MM.1S (cell line): ENCODE data around the gene ACTG1.

Experiments
- DNase-seq: peaks from one replicate; pipeline ENCODE4 v3.0.0-alpha.2; 2015
- H2AFZ ChIP-seq: fragments of 300-600 bp; sonication (generic); 2 replicates; pipeline ENCODE4 v1.6.0; 2016; ENCODE audit warnings: antibody characterized with exemption, low read length
- H3F3A ChIP-seq: fragments of 300-600 bp; sonication (generic); 2 replicates; pipeline ENCODE4 v1.6.1; 2016; ENCODE audit warnings: mild to moderate bottlenecking, antibody characterized with exemption, low read length, moderate library complexity, mixed read lengths; ENCODE audit not compliant: insufficient read depth
- H3K27ac ChIP-seq: fragments of 300-600 bp; sonication (generic); 2 replicates; pipeline ENCODE4 v1.5.1; 2016; ENCODE audit warnings: mild to moderate bottlenecking, low read length
- H3K27me3 ChIP-seq: fragments of 300-600 bp; sonication (generic); replicated peaks from 2 replicates; pipeline ENCODE4 v1.6.0; 2016; ENCODE audit warnings: low read length; ENCODE audit not compliant: insufficient read depth
- H3K36me3 ChIP-seq: fragments of 300-600 bp; sonication (generic); replicated peaks from 2 replicates; pipeline ENCODE4 v1.6.1; 2016; ENCODE audit warnings: mild to moderate bottlenecking, low read length, mixed read lengths; ENCODE audit not compliant: insufficient read depth
- H3K4me1 ChIP-seq: fragments of 300-600 bp; sonication (generic); 2 replicates; pipeline ENCODE4 v1.6.1; 2016; ENCODE audit warnings: low read length, mixed read lengths
- H3K4me2 ChIP-seq: fragments of 300-600 bp; sonication (generic); 2 replicates; pipeline ENCODE4 v1.6.0; 2016; ENCODE audit warnings: low read depth, low read length
- H3K4me3 ChIP-seq: fragments of 300-600 bp; sonication (generic); 2 replicates; pipeline ENCODE4 v1.5.1; 2016; ENCODE audit warnings: low read length, mixed read lengths
- H3K79me2 ChIP-seq: fragments of 300-600 bp; sonication (generic); 2 replicates; pipeline ENCODE4 v1.6.1; 2016; ENCODE audit warnings: mixed run types, low read length, mixed read lengths
- H3K9ac ChIP-seq: fragments of 300-600 bp; sonication (generic); 2 replicates; pipeline ENCODE4 v1.6.1; 2016; ENCODE audit warnings: low read length, mixed read lengths
- H3K9me2 ChIP-seq: fragments of 300-600 bp; sonication (generic); replicated peaks from 2 replicates; pipeline ENCODE4 v1.6.1; 2016; ENCODE audit warnings: mild to moderate bottlenecking, low read length, mixed read lengths; ENCODE audit not compliant: insufficient read depth
- H3K9me3 ChIP-seq: fragments of 300-600 bp; sonication (generic); replicated peaks from 2 replicates; pipeline ENCODE4 v1.6.1; 2016; ENCODE audit warnings: mild to moderate bottlenecking, low read length, mixed read lengths; ENCODE audit not compliant: insufficient read depth
- H4K20me1 ChIP-seq: fragments of 300-600 bp; sonication (generic); 2 replicates; pipeline ENCODE4 v1.6.1; 2016; ENCODE audit warnings: mild to moderate bottlenecking, low read length, moderate library complexity, mixed read lengths; ENCODE audit not compliant: insufficient read depth
- EZH2 ChIP-seq: fragments of 300-600 bp; sonication (generic); optimal IDR thresholded peaks from 2 replicates; pipeline ENCODE3; 2017; ENCODE audit warnings: low read depth, mild to moderate bottlenecking, antibody characterized with exemption, low read length, mixed read lengths
- EZH2phosphoT487 ChIP-seq: fragments of 300-600 bp; sonication (generic); IDR thresholded peaks from 2 replicates; pipeline ENCODE4 v1.6.1; 2018; ENCODE audit warnings: antibody characterized with exemption, low read length
- TF ChIP-seq, protein P1 (sequence below): fragments of 300-600 bp; sonication (generic); IDR thresholded peaks from 2 replicates; pipeline ENCODE4 v1.5.1; 2016; ENCODE audit warnings: antibody characterized with exemption, low read length, mixed read lengths

Gene ACTG1

DNA sequence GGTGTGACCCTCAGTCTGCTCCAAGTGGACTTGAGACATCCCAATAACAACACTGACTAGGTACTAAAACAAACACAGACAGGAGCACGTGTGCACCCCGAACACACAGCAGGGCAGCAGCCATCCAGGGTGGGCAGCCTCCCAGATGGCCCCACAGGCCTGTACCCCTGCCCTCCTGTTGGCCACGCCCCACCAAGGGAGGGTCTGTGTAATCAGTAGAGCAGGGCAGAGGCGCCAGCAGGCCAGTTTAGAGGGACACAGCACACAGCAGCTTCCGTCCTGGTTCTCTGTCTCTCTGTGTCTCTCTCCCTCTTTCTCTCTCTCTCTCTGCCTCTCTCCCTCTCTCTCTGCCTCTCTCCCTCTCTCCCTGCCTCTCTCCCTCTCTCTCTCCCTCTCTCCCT lies 21.4 kb downstream of the ACTG1 start:
- H3K9me3 ChIP-seq, result no peaks in the 10 kb centered on the region
- peaks cover 6% of the 10 kb centered on the region; the same call in 1 of the 2 replicates for H3K4me1 ChIP-seq
- no peaks in the 10 kb centered on the region for H3F3A ChIP-seq
- no peak overlapping the region for H2AFZ ChIP-seq
- no peak overlapping the region for H3K27ac ChIP-seq
- H3K9ac ChIP-seq, result no peak overlapping the region
- H3K27me3 ChIP-seq, result peaks cover 88% of the 10 kb centered on the region
- H3K4me3 ChIP-seq, result no peak overlapping the region
- no peaks in the 10 kb centered on the region for H3K36me3 ChIP-seq
- H3K4me2 ChIP-seq, result no peak overlapping the region
- DNase-seq, result no peak
- H4K20me1 ChIP-seq, result no peaks in the 10 kb centered on the region
- H3K79me2 ChIP-seq, result no peaks in the 10 kb centered on the region
- TF ChIP-seq EZH2, result no peak
- no peaks in the 10 kb centered on the region for H3K9me2 ChIP-seq

DNA sequence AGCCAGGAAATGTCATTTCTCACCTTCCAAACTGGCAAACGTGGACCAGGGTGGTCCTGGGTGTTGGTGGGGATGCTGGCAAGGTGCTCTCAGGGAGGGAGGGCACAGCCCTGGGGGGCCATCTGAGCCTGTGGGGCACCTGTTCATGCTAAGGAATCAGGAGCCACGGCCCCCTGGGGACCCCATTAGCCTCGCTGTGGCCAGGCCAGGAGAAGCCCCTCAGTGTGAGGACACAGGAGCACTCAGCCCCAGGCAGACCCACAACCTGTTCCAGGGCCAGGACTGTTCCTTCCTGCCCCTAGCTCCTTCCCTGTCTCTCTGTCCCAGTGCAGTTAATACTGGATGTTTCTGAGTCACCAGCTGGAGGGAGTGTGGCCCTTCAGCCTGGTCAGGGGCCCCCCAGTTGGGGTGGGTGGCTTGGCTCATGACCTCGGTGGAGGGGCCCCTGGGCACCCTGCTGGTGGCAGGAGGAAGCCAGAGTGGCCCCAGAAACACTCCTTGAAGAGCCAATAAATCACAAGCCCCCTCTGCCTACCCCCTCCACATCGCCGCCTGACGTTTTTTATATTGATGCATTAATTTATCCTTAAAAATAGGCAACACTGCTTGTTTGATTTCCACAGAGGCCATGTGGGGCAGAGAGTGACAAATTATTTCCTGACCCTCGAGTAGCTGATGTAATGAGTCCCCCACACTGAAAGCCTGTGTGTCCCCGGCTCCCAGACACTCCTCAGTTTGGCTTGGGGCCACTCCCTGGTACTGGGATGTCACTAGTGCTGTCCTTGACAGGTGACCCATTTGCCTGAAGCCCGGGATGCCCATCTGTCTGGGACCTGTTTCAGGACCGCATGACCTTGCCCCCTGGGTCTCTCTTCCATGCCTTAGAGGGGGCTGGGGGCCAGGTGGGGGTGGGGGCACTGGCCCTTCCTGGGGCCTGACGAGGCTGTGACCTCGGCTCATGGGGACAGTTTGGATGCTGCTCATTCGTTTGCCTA lies 22.3 kb downstream of the ACTG1 start:
- no peaks in the 10 kb centered on the region for H3K9me2 ChIP-seq
- no peak overlapping the region for H3K9ac ChIP-seq
- H3K27ac ChIP-seq, result no peak overlapping the region
- H3K4me3 ChIP-seq, result no peak overlapping the region
- H3K79me2 ChIP-seq, result no peaks in the 10 kb centered on the region
- no peak for TF ChIP-seq EZH2
- H4K20me1 ChIP-seq, result no peaks in the 10 kb centered on the region
- H3K9me3 ChIP-seq, result no peaks in the 10 kb centered on the region
- peaks cover 6% of the 10 kb centered on the region; the same call in 1 of the 2 replicates for H3K4me1 ChIP-seq
- H3F3A ChIP-seq, result no peaks in the 10 kb centered on the region
- no peaks in the 10 kb centered on the region for H3K36me3 ChIP-seq
- no peak for DNase-seq
- H3K4me2 ChIP-seq, result no peak overlapping the region
- peaks cover 81% of the 10 kb centered on the region for H3K27me3 ChIP-seq
- H2AFZ ChIP-seq, result no peak overlapping the region

DNA sequence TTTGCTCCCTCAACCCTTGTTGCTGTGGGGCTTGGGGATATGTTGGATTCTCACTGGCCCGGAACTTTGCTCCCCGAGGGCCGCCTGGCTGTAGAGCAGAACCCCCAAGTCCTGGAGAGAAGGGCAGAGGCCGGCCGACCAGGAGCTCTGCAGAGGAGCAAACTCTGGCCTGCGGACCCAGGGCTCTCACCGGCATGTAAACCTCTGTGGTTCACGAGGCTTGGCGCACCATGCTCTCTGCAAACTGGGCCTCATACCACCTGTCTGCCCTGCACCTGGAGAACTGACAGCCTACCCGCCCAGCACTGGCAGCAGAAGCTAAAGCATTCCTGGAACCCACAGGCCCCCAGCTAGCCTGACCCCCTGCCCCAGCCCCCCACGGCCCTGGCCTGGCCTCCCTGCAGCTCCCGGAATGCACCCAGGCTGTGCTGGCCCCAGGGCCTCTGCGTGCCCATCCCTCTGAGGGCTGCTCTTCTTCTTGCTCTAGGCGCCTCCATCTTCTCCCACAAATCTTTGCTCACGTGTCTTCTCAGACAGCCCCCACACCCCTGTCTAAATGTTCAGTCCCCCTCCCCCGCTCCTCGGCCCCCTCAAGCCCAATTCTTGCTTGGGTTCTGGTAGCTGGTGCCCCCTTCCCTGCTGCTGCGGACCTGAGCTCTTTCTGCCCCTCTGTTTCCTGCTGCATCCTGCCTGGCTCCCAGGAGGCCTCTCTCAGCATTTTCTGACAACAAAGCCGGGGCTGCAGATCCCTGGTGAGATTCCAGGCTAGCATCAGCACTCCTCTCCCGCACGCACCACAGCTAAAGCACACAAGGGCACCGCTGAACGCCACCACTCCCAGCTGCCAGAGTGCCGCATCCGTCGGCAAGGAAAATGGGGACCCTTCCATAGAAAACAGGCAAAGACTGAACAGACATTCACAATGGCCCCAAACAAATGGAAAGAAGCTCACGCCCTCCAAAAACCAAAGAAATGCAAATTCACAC lies 23.3 kb downstream of the ACTG1 start:
- H3K4me1 ChIP-seq, result peaks cover 6% of the 10 kb centered on the region
- no peaks in the 10 kb centered on the region for H3K79me2 ChIP-seq
- peaks cover 76% of the 10 kb centered on the region for H3K27me3 ChIP-seq
- H3F3A ChIP-seq, result no peaks in the 10 kb centered on the region; the same call in 1 of the 2 replicates
- H3K27ac ChIP-seq, result no peak overlapping the region
- no peak overlapping the region for H3K4me3 ChIP-seq
- no peak overlapping the region for H2AFZ ChIP-seq
- no peak overlapping the region for H3K9ac ChIP-seq
- H3K9me2 ChIP-seq, result no peaks in the 10 kb centered on the region
- TF ChIP-seq EZH2 (no peak), EZH2phosphoT487 (no peak)
- TF ChIP-seq, protein P1, sequence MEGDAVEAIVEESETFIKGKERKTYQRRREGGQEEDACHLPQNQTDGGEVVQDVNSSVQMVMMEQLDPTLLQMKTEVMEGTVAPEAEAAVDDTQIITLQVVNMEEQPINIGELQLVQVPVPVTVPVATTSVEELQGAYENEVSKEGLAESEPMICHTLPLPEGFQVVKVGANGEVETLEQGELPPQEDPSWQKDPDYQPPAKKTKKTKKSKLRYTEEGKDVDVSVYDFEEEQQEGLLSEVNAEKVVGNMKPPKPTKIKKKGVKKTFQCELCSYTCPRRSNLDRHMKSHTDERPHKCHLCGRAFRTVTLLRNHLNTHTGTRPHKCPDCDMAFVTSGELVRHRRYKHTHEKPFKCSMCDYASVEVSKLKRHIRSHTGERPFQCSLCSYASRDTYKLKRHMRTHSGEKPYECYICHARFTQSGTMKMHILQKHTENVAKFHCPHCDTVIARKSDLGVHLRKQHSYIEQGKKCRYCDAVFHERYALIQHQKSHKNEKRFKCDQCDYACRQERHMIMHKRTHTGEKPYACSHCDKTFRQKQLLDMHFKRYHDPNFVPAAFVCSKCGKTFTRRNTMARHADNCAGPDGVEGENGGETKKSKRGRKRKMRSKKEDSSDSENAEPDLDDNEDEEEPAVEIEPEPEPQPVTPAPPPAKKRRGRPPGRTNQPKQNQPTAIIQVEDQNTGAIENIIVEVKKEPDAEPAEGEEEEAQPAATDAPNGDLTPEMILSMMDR, result no peak
- no peaks in the 10 kb centered on the region for H3K9me3 ChIP-seq
- no peak overlapping the region for H3K4me2 ChIP-seq
- no peak for DNase-seq
- H4K20me1 ChIP-seq, result no peaks in the 10 kb centered on the region
- H3K36me3 ChIP-seq, result no peaks in the 10 kb centered on the region
